PC-3 (cell line): Measurements from ENCODE around the gene ABLIM2. TPM values are rescaled to one million over a fixed set of nuclear protein-coding genes. Genes with fewer than 3 reads are reported as not detected.
A peak's percentile ranks its signal among the peaks of the same experiment; 100 is the strongest.

Experiments
- ATAC-seq: fragments of 200-7000 bp; cut with Tn5 transposase; 2 replicates; pipeline ENCODE4 v1.9.1; 2020; ENCODE audit warnings: mild to moderate bottlenecking, moderate library complexity
- BruUV-seq: library from RNA; stranded (reverse); fragments of 400-500 nt; replicated peaks from 2 replicates; lab custom pipeline; 2021; lab: Mats Ljungman, UMichigan
- CTCF ChIA-PET: fragments of 300-600 bp; sonication (Branson Sonifier 250); formaldehyde crosslinking; loops from one replicate; lab custom pipeline; 2022; ENCODE audit warnings: antibody characterized with exemption; lab: Charles Lee
- POLR2A ChIA-PET: fragments of 300-600 bp; sonication (Branson Sonifier 250); formaldehyde crosslinking; loops from one replicate; lab custom pipeline; 2022; ENCODE audit warnings: antibody characterized with exemption; ENCODE audit not compliant: unreplicated experiment; lab: Charles Lee
- DNase-seq: peaks from one replicate; pipeline ENCODE4 v3.0.0-alpha.2; 2015
- H2AFZ ChIP-seq: fragments of 300-600 bp; sonication (generic); 2 replicates; pipeline ENCODE4 v1.6.0; 2016; ENCODE audit warnings: antibody characterized with exemption, low read length
- H3F3A ChIP-seq: fragments of 300-600 bp; sonication (generic); one replicate; pipeline ENCODE4 v1.6.0; 2017; ENCODE audit warnings: antibody characterized with exemption, low read length, control low read depth, mild to moderate bottlenecking; ENCODE audit not compliant: unreplicated experiment
- H3K27ac ChIP-seq: fragments of 300-600 bp; sonication (generic); 2 replicates; pipeline ENCODE4 v1.5.1; 2016; ENCODE audit warnings: mild to moderate bottlenecking, low read length
- H3K27me3 ChIP-seq: fragments of 300-600 bp; sonication (generic); 2 replicates; pipeline ENCODE4 v1.6.1; 2016; ENCODE audit warnings: low read length, mixed read lengths
- H3K36me3 ChIP-seq: fragments of 300-600 bp; sonication (generic); 2 replicates; pipeline ENCODE4 v1.6.1; 2016; ENCODE audit warnings: low read depth, mixed run types, low read length, mixed read lengths
- H3K4me1 ChIP-seq: fragments of 300-600 bp; sonication (generic); 2 replicates; pipeline ENCODE4 v1.5.1; 2016; ENCODE audit warnings: low read length; ENCODE audit not compliant: insufficient read depth
- H3K4me2 ChIP-seq: fragments of 300-600 bp; sonication (generic); 2 replicates; pipeline ENCODE4 v1.6.0; 2016; ENCODE audit warnings: low read length
- H3K4me3 ChIP-seq: fragments of 300-600 bp; sonication (generic); 2 replicates; pipeline ENCODE4 v1.5.1; 2016; ENCODE audit warnings: mild to moderate bottlenecking, low read length, mixed read lengths
- H3K79me2 ChIP-seq: fragments of 300-600 bp; sonication (generic); 2 replicates; pipeline ENCODE4 v1.6.1; 2017; ENCODE audit warnings: low read length, mixed read lengths
- H3K9ac ChIP-seq: fragments of 300-600 bp; sonication (generic); 2 replicates; pipeline ENCODE4 v1.6.0; 2016; ENCODE audit warnings: mild to moderate bottlenecking, low read length
- H3K9me2 ChIP-seq: fragments of 300-600 bp; sonication (generic); replicated peaks from 2 replicates; pipeline ENCODE4 v1.6.1; 2016; ENCODE audit warnings: mixed run types, low read length, mixed read lengths
- H3K9me3 ChIP-seq: fragments of 300-600 bp; sonication (generic); 2 replicates; pipeline ENCODE4 v1.6.1; 2016; ENCODE audit warnings: low read length, mixed read lengths
- H4K20me1 ChIP-seq: fragments of 300-600 bp; sonication (generic); 2 replicates; pipeline ENCODE4 v1.6.1; 2016; ENCODE audit warnings: low read length, mixed read lengths
- EZH2 ChIP-seq: fragments of 300-600 bp; sonication (generic); IDR thresholded peaks from one replicate; pipeline ENCODE4 v1.6.1; 2017; ENCODE audit warnings: antibody characterized with exemption, mild to moderate bottlenecking, low read length; ENCODE audit not compliant: unreplicated experiment
- EZH2phosphoT487 ChIP-seq: fragments of 300-600 bp; sonication (generic); IDR thresholded peaks from 2 replicates; pipeline ENCODE4 v1.6.1; 2018; ENCODE audit warnings: mild to moderate bottlenecking, antibody characterized with exemption, low read length, borderline replicate concordance
- intact Hi-C: fragments of 100-400 bp; cut with micrococcal nuclease; formaldehyde crosslinking; loops from 2 replicates; pipeline ENCODE4 v1.9.0; 2023
- total RNA-seq: library from RNA; depleted of rRNA; stranded (reverse); fragments of >200 nt; gene quantifications from 2 replicates; pipeline ENCODE4 v1.2.3, GENCODE V29; 2014
- TF ChIP-seq, protein P1 (sequence below): fragments of 300-600 bp; sonication (generic); conservative IDR thresholded peaks from 2 replicates; pipeline ENCODE4 v1.5.1; 2017; ENCODE audit warnings: antibody characterized with exemption, low read depth, mild to moderate bottlenecking, low read length

ABLIM2 gene
- total RNA-seq, 1 experiment from 2014 or later, result 3.2 TPM

DNA sequence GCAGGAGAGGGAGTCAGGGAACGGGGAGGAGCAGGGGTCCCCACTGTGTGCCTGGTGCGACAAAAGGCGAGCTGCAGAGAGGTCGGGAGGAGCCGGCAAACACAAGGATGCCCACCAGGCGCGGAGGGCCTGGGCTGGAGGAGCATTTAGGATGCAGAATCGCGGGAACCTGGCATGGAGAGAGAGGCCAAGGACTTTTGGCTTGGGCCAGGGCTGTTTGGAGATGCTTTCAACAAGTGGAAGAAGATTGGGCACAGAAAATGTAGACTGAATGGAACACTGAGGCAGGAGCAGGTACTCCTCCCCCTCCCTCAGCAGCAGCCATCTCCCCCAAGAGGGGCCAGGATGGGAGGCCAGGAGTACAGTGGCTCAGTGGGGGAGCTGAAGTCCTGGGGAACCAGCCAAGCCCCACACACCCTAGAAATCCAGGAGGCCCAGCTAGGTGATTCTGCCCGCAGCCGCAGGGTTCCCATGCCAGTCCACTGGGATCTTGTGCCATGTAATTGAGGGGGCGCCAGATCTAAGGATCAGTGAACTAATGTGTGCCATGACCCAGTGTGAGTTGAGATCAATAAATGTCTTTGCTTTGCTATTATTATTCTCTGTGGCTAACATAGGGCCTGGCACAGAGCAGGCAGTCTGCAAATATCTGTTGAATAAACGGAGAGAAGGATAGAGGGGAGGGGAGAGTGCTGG, 1.1 kb upstream of the ABLIM2 start:
- Histone ChIP-seq H2AFZ (peak overlapping the region; percentile 85; the same call in 1 of the 2 replicates), H3F3A (no peaks in the 10 kb centered on the region), H3K9me2 (no peaks in the 10 kb centered on the region), H3K79me2 (no peaks in the 10 kb centered on the region), H3K9me3 (no peaks in the 10 kb centered on the region), H3K4me3 (peak overlapping the region; percentile 84), H4K20me1 (no peaks in the 10 kb centered on the region), H3K36me3 (no peaks in the 10 kb centered on the region), H3K9ac (peak overlapping the region; percentile 63; the same call in 1 of the 2 replicates), H3K27ac (no peak overlapping the region), H3K27me3 (no peaks in the 10 kb centered on the region), H3K4me1 (no peaks in the 10 kb centered on the region; the same call in 1 of the 2 replicates), H3K4me2 (peak overlapping the region; percentile 95)
- DNase-seq (no peak), ATAC-seq (no peak)
- POLR2A ChIA-PET, result interaction anchor here (0.6 kb wide), 1 partner anchor 40 kb away, joined by 3 read pairs; no protein-coding TSS in a partner anchor
- CTCF ChIA-PET, result no interaction called here
- intact Hi-C loops, result no loop called here
- TF ChIP-seq EZH2phosphoT487 (no peak), EZH2 (no peak)
- TF ChIP-seq, protein P1, sequence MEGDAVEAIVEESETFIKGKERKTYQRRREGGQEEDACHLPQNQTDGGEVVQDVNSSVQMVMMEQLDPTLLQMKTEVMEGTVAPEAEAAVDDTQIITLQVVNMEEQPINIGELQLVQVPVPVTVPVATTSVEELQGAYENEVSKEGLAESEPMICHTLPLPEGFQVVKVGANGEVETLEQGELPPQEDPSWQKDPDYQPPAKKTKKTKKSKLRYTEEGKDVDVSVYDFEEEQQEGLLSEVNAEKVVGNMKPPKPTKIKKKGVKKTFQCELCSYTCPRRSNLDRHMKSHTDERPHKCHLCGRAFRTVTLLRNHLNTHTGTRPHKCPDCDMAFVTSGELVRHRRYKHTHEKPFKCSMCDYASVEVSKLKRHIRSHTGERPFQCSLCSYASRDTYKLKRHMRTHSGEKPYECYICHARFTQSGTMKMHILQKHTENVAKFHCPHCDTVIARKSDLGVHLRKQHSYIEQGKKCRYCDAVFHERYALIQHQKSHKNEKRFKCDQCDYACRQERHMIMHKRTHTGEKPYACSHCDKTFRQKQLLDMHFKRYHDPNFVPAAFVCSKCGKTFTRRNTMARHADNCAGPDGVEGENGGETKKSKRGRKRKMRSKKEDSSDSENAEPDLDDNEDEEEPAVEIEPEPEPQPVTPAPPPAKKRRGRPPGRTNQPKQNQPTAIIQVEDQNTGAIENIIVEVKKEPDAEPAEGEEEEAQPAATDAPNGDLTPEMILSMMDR, result no peak
- BruUV-seq, result no TSS peak

- Histone ChIP-seq H3K27ac (no peak overlapping the region), H2AFZ (peak overlapping the region; percentile 70)
- CTCF ChIA-PET, result no interaction called here
These were observed 486 bp downstream of the ABLIM2 start for GRCh38 chr4:8157944-8158709.

More at GRCh38 chr4:8157944-8158709, 486 bp downstream of the ABLIM2 start:
- Histone ChIP-seq H3K4me2 (peak overlapping the region; percentile 93), H3K9me2 (no peaks in the 10 kb centered on the region), H3F3A (no peaks in the 10 kb centered on the region), H3K9me3 (no peaks in the 10 kb centered on the region), H4K20me1 (no peaks in the 10 kb centered on the region), H3K4me3 (peak overlapping the region; percentile 70), H3K9ac (peak overlapping the region; percentile 51), H3K27me3 (no peaks in the 10 kb centered on the region), H3K36me3 (no peaks in the 10 kb centered on the region), H3K79me2 (no peaks in the 10 kb centered on the region), H3K4me1 (no peaks in the 10 kb centered on the region; the same call in 1 of the 2 replicates)
- ATAC-seq (peak; percentile 11), DNase-seq (peak; percentile 11)
- intact Hi-C loops, result no loop called here
- no TSS peak for BruUV-seq
- TF ChIP-seq EZH2phosphoT487 (no peak), EZH2 (no peak)
- TF ChIP-seq, protein P1, result no peak
- POLR2A ChIA-PET, result no interaction called here
